ENCODE results near the gene DDX20. TPM values are rescaled to one million over a fixed set of nuclear protein-coding genes. Genes with fewer than 3 reads are reported as not detected.

The DDX20 gene
- total RNA-seq = 10 to 100 TPM; 16.0 to 25.0 (median 21.5) TPM

DNA sequence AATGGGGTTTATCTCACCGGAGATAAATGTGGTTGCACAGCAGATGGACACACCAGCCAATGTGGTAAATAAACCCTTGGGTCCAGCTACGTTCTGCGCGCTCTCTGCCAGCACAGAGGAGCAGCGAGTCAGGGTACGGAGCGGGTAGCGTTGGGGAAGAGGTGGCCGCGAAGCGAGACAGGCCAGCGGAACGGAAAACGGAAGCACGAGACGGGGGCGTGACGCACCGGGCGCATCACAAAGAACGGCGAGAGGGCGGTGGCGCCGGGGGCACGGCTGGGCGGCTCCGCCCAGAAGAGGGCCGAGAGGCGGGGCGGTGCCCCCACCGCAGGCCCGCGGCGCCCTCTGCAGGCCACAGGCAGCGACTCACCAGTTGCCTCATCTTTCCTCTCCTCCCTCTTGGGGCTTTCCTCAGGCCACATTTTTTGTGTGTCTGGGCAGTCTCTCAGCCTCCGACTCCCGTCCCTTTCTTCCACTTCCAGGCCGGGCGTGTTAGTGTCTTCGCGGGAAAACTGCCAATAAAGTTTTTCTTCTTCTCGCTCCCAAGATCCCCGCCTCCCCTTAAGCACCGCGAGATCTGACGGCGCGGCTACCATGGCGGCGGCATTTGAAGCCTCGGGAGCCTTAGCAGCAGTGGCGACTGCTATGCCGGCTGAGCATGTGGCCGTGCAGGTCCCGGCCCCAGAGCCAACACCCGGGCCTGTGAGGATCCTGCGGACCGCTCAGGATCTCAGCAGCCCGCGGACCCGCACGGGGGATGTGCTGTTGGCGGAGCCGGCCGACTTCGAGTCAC lies at the start of gene DDX20:
Gene DDX20 (plus strand): TSS at position 571 of the 793 bp plus-strand sequence. CDS start 24 bp downstream, at position 595.
- peaks cover 11% of the 10 kb centered on the region for H3K36me3 ChIP-seq
- peak within 1 kb of the TSS; percentile 68 for H3K4me3 ChIP-seq
- peak; percentile 96 for DNase-seq (ENCODE audit: low spot score in 2 of 2)
- peaks cover 23% of the 10 kb centered on the region for H3K4me1 ChIP-seq
- under 1% methylated on average over 46 of the region's 67 CpGs for WGBS
- H3K9me3 ChIP-seq = no peaks in the 10 kb centered on the region
- H3K27me3 ChIP-seq = no peaks in the 10 kb centered on the region
- peak within 1 kb of the TSS; percentile 90 for H3K27ac ChIP-seq
- TF ChIP-seq, protein P1, sequence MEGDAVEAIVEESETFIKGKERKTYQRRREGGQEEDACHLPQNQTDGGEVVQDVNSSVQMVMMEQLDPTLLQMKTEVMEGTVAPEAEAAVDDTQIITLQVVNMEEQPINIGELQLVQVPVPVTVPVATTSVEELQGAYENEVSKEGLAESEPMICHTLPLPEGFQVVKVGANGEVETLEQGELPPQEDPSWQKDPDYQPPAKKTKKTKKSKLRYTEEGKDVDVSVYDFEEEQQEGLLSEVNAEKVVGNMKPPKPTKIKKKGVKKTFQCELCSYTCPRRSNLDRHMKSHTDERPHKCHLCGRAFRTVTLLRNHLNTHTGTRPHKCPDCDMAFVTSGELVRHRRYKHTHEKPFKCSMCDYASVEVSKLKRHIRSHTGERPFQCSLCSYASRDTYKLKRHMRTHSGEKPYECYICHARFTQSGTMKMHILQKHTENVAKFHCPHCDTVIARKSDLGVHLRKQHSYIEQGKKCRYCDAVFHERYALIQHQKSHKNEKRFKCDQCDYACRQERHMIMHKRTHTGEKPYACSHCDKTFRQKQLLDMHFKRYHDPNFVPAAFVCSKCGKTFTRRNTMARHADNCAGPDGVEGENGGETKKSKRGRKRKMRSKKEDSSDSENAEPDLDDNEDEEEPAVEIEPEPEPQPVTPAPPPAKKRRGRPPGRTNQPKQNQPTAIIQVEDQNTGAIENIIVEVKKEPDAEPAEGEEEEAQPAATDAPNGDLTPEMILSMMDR (IDR thresholded peaks at IDR 0.05) = peak; percentile 85 to 87
- TF ChIP-seq POLR2AphosphoS5 (IDR thresholded peaks at IDR 0.05) = peak; percentile 7 to 67 (median 46)
- peak in 1 of 2 donors; percentile 40 for TF ChIP-seq POLR2A (IDR thresholded peaks at IDR 0.05)
- no peak for TF ChIP-seq EP300 (IDR thresholded peaks at IDR 0.05)

DNA sequence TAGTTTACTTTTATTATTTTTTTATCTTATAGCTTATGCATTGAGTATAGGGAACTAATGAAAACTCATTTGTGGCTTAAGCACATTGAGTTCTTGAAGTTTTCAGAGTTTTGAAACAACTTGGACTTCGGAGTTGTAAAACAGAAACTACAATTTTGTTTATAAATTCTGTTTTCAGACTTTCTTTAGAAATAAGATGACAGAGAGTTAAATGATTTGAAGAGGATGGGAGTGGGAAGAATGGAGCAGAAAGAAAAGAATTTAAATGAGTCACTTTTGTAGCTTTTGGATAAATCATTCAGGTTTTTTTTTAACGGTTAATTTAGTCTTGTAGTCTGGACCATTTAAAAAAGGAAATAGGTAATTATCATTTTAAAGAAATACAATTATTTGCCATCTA lies 48.8 kb upstream of the DDX20 start:
- Histone ChIP-seq H3K9me3 (no peaks in the 10 kb centered on the region), H3K4me3 (no peak overlapping the region), H3K4me1 (no peaks in the 10 kb centered on the region), H3K27ac (no peak overlapping the region), H3K27me3 (no peaks in the 10 kb centered on the region), H3K36me3 (peaks cover 67% of the 10 kb centered on the region)
- TF ChIP-seq POLR2AphosphoS5 (IDR thresholded peaks at IDR 0.05) = no peak
- no peak for TF ChIP-seq EP300 (IDR thresholded peaks at IDR 0.05)
- TF ChIP-seq, protein P1 (IDR thresholded peaks at IDR 0.05) = no peak
- TF ChIP-seq POLR2A (IDR thresholded peaks at IDR 0.05) = no peak
- WGBS = 78% methylated on average over 2 of the region's 2 CpGs
- no peak for DNase-seq (ENCODE audit: low spot score in 2 of 2)

DNA sequence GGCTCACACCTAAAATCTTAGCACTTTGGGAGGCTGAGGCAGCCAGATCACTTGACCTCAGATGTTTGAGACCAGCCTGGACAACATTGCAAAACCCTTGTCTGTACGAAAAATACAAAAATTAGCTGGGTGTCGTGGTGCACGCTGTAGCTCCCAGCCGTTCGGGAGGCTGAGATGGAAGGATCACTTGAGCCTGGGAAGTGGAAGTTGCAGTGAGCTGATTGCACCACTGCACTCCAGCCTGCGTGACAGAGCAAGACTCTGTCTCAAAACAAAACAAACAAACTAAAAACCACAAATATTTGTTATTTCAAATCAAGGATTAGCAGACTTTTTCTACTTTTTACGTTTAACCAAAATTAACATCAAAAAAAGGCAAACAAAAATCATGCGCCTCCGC lies 47.8 kb upstream of the DDX20 start:
- no peaks in the 10 kb centered on the region for H3K9me3 ChIP-seq
- no peaks in the 10 kb centered on the region for H3K4me1 ChIP-seq
- H3K27ac ChIP-seq = no peak overlapping the region
- no peak overlapping the region for H3K4me3 ChIP-seq
- peaks cover 58% of the 10 kb centered on the region for H3K36me3 ChIP-seq
- H3K27me3 ChIP-seq = no peaks in the 10 kb centered on the region
- TF ChIP-seq EP300 (IDR thresholded peaks at IDR 0.05) (no peak), POLR2A (IDR thresholded peaks at IDR 0.05) (no peak), POLR2AphosphoS5 (IDR thresholded peaks at IDR 0.05) (no peak)
- TF ChIP-seq, protein P1 (IDR thresholded peaks at IDR 0.05) = no peak
- DNase-seq (ENCODE audit: low spot score in 2 of 2) = no peak
- 71% methylated on average over 9 of the region's 9 CpGs for WGBS

DNA sequence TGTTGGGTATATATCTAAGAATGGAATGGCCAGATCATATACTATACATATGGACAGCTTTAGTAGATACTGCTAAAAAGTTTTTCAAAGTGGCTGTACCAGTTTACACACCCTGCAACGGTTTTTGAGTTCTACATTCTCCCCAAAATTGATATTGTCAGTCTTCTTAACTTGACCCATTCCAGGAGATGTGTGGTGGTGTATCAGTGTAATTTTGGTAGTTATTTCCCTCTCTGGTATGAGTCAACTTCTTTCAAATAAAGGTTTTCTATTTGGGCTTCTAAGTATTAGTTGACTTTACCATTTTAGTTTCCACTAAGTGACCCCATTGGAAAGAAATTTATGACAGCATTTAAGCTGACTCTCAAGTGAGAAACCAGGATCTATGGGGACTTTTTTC lies 45.7 kb upstream of the DDX20 start:
- no peak for TF ChIP-seq POLR2A (IDR thresholded peaks at IDR 0.05)
- WGBS = 60% methylated on average over 1 of the region's 1 CpG
- Histone ChIP-seq H3K36me3 (peaks cover 54% of the 10 kb centered on the region), H3K27ac (no peak overlapping the region), H3K4me1 (no peaks in the 10 kb centered on the region), H3K27me3 (no peaks in the 10 kb centered on the region), H3K9me3 (no peaks in the 10 kb centered on the region), H3K4me3 (no peak overlapping the region)
- no peak for DNase-seq (ENCODE audit: low spot score in 2 of 2)

GRCh38 chr1:111716333-111716732 lies 39.4 kb upstream of the DDX20 start:
- WGBS = 74% methylated on average over 3 of the region's 3 CpGs

More at GRCh38 chr1:111716333-111716732, 39.4 kb upstream of the DDX20 start:
- TF ChIP-seq POLR2AphosphoS5 (IDR thresholded peaks at IDR 0.05) (no peak), POLR2A (IDR thresholded peaks at IDR 0.05) (no peak)
- TF ChIP-seq, protein P1 (IDR thresholded peaks at IDR 0.05) = no peak
- Histone ChIP-seq H3K9me3 (no peaks in the 10 kb centered on the region), H3K4me3 (no peak overlapping the region), H3K36me3 (peaks cover 6% of the 10 kb centered on the region), H3K27me3 (no peaks in the 10 kb centered on the region), H3K4me1 (peaks cover 18% of the 10 kb centered on the region), H3K27ac (no peak overlapping the region)
- no peak for DNase-seq (ENCODE audit: low spot score in 2 of 2)
